Renal cortical epithelial cell (primary cell): ENCODE data around the gene EBP. TPM values are rescaled to one million over a fixed set of nuclear protein-coding genes. Genes with fewer than 3 reads are reported as not detected.
A peak's percentile ranks its signal among the peaks of the same experiment; 100 is the strongest.

ENCODE experiments used
- DNase-seq: peaks from one replicate; pipeline ENCODE4 v3.0.0-alpha.2; 2011; ENCODE audit warnings: low read depth
- total RNA-seq: library from RNA; depleted of rRNA; stranded (reverse); fragments of >200 nt; gene quantifications from 2 replicates; pipeline ENCODE4 v1.2.3, GENCODE V29; 2014

Gene EBP
- 19.8 and 203 TPM in 2 replicates for total RNA-seq

- DNase-seq, result peak; percentile 79
These were observed at the start of gene EBP for GRCh38 chrX:48521353-48522243. Gene EBP, plus strand, starts transcription at chrX:48521808. Its CDS starts 1,964 bp downstream, at chrX:48523772.

GRCh38 chrX:48472225-48472624 is 49.4 kb upstream of the EBP start:
- DNase-seq, result no peak

DNA sequence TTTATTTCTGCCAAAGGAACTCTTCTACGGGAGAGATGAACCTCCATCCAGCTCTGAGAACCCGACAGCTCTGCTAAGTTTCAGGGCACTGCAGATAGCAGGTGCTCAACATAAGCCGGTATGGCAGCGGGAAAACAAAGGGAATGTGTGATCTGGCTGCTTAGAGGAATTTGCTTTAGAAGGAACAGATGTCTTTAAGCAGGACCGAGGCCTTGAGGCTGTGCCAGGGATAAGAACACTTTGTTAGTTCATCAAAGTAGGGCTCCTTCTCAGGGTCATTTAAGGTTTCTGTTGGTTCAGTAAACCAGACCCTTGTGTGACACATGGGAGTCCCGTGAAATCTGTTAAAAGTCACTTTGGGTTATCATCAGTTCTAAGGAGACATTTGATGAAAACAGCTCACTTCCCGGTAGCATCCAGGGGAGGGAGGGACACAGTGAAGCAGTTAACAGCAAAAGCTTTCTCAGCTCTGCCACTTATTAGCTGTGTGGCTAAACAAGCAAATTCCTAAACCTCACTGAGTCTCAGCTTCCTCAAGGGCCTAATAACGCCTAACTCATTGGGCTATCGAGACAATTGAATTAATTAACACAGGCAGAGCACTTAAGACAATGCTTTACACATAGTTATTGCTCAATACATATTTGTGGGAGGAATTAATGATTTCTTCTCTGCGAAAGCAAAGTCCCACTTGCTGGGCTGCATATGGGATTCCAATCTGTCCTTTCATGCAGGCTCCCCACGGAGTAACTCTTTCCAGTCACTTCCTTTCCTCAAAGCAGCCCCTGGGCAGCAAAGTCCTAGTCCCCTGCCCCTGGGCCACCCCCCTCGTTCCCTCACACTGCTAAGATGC is 48.5 kb upstream of the EBP start:
- no peak for DNase-seq

GRCh38 chrX:48473704-48473990 is 48.0 kb upstream of the EBP start:
- DNase-seq, result no peak

DNA sequence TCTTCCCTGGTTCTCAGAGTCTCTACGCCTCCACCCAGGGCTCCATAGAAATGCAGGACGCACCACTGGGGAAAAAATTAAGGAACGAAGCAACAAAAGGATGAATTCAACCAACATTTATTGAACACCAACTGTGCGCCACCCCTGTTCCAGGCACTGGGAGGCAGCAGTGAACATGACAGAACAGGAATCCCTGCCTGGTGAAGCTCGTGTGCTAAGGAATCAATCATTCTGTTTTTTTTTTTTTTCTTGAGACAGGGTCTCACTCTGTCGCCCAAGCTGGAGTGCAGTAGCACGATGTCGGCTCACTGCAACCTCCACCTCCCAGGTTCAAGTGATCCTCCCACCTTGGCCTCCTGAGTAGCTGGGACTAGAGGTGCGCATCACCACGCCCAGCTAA is 47.5 kb upstream of the EBP start:
- DNase-seq, result no peak

- no peak for DNase-seq
These were observed 47.0 kb upstream of the EBP start for GRCh38 chrX:48474581-48474980.

DNA sequence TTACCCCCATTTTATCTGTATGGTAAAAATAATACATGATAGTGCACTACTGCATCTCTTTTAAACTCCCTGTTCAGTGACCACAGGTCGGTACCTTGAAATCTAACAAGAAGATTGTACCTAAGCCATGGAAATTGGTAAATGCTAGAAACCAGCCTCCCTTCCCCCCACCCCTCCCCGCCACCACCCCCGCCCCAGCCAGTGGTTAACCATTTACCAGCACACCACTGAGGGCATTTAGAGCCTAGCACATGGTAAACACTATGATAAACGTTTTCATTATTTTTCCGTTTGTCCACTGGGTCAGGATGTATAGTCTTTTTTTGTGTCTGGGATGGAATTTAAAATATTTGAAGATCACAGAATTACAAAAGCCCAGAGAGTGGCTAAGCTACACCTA is 46.3 kb upstream of the EBP start:
- DNase-seq, result no peak

- peak; percentile 83 for DNase-seq
These were observed 45.6 kb upstream of the EBP start, which contains the start of gene FTSJ1 for GRCh38 chrX:48475774-48476577. Gene FTSJ1, plus strand, starts transcription at chrX:48476199. Its CDS starts 1,849 bp downstream, at chrX:48478048.

GRCh38 chrX:48476919-48477318 is 44.7 kb upstream of the EBP start:
- no peak for DNase-seq

GRCh38 chrX:48477960-48478755 is 43.5 kb upstream of the EBP start:
- no peak for DNase-seq

DNA sequence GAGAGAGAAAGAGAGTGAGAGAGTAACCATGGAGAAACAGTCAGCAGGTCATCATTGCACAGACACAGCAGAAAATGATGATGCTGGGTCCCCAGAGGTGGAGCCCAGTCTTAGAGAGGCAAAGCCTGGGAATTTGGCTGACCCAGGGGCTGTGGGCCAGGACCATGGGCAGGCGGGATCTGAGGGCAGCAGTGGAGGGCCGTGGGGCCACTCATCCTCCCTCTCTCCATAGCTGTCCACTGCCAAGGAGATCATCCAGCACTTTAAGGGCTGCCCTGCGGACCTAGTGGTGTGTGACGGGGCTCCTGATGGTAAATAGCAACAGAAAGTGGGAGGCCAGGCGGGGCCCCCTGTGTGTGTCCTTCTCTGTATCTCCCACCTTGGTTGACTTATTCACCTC is 42.8 kb upstream of the EBP start:
- no peak for DNase-seq

DNA sequence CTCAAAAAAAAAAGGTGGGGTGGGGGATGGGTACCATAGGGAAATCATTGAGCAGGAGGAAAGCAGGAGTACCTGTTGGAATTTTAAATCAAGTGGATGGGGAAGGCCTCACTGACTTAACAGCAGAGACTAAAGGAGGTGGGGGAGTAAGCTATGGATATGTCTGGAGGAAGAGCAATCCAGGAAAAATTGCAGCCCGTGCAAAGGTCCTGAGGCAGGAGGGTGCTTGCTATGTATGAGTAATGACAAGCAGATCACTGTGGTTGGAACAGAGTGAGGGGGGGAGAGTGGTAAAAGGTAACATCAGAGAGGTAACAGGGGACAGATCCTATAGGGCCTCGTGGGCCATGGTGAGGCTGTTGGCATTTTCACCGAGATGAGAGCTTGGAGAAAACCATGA is 41.5 kb upstream of the EBP start:
- no peak for DNase-seq

DNA sequence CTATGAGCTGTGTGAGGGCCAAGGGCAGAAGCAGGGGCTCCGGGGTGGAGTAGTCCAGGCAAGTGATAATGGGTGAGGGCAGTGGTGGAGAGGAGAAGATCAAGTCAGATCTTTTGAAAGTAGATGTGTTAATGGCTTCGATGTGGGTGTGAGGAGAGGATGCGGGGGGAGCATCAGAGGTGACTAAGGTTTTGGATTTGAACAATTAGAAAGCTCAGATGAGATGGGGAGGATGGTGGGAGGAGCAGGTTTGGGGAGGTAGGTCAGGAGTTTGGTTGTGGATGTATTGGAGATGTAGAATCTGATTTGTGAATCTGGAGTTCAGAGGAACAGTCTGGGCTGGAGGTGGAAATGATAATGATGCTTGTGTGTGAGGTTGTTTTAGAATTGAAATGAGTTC is 41.0 kb upstream of the EBP start:
- no peak for DNase-seq

DNA sequence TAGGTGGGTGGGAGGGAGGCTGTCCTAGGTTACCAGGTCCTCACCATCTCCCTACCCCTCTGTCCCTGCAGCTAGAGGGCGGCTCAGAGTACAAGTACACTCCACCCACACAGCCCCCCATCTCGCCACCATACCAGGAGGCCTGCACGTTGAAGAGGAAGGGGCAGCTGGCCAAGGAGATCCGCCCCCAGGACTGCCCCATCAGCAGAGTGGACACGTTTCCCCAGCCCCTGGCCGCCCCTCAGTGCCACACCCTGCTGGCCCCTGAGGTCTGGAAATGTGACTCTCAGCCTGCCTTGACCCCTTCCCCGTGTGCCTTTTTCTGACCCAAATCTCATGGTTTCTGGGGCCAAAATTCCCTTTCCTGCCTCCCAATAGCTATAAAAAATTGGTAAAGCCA is 39.1 kb upstream of the EBP start:
- no peak for DNase-seq

- DNase-seq, result peak; percentile 97
These were observed 34.2 kb upstream of the EBP start for GRCh38 chrX:48487362-48487798.

DNA sequence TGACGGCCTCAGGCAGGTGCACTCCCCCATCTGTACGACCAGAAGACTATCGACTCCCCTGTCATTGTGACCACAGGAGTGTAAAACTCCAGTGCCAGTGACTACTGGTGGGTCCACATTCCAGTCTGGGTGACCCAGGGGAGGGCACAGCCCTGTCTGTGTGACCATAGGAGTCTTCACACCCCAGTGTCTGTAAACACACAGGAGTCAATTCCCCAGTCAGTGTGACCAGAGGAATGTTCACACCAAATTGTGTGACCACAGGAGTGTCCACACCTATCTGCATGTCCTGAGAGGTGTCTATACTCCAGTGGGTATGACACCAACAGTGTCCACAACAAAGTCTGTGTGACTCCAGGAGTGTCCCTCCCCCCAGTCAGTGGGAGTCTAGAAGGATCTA is 33.6 kb upstream of the EBP start:
- DNase-seq, result no peak

DNA sequence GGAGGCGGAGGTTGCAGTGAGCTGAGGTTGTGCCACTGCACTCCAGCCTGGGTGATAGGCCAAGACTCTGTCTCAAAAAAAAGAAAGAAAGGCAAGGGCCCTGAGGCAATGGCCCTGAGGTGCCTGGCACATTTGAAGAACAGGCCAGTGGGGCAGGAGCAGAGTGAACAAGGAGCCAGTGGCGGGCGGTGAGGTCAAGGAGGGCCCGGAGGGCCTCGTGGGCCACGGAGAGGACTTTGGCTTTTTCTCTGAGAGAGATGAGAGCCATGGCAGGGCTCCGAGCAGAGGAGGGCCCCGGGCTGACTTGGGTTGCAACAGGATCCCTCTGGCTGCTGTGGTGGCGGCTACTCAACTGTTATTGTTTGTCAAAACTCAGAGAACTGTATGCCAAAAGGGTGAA is 32.3 kb upstream of the EBP start:
- no peak for DNase-seq

- DNase-seq, result no peak
These were observed 31.7 kb upstream of the EBP start for GRCh38 chrX:48489892-48490291.

GRCh38 chrX:48490661-48491060 is 30.9 kb upstream of the EBP start:
- DNase-seq, result peak; percentile 36

GRCh38 chrX:48491809-48492208 is 29.8 kb upstream of the EBP start:
- DNase-seq, result no peak

DNA sequence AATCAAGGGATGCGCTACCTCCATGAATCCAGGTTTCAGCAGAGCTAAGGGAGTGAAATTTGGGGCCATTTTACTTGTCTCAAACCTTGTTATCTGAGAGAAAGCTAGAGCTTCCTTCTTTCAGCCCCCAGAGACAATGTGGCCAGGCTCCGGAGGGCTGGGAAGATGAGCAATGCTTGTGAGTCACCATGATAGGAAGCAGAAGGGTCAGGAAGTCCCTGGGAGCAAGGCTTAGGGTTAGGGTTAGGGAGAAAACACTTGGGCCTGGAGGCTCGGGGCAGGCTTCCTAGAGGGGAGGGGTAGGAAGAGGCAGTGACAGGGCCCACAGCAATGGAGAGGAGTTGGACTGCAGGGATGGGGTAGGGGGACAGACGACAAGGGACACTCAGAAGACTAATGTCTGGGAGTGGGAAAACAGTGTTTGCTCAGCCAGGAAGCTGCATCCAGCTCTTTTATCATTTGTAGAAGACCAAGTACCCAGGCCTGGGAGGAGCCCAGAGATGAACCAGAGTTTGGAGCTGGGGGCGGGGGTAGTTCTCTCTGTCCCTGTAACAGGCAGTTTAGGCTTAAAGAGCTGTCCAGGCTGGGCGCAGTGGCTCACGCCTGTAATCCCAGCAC is 29.2 kb upstream of the EBP start:
- no peak for DNase-seq
